Stomach (tissue), 9 donors: ENCODE results near the gene AGPAT2. TPM values are rescaled to one million over a fixed set of nuclear protein-coding genes. Genes with fewer than 3 reads are reported as not detected.

ENCODE experiments used
- DNase-seq, 2 donors: peaks; one replicate each; pipeline versions ENCODE4 v3.0.0 to v3.0.0-alpha.2; 2013 to 2019
- H3K27ac ChIP-seq, 5 donors: fragments of 200-600 bp in 4 of 5; sonication (generic) in 4 of 5; one replicate each; pipeline ENCODE4 v1.5.1; 2013 to 2019; ENCODE audit warnings: mild to moderate bottlenecking in 1 of 5, moderate library complexity in 1 of 5
- H3K27me3 ChIP-seq, 3 donors: fragments of 200-600 bp; sonication (generic); one replicate each; pipeline ENCODE4 v1.5.1; 2017 to 2019; ENCODE audit warnings: mixed run types in 1 of 3
- H3K36me3 ChIP-seq, 4 donors: fragments of 200-600 bp; sonication (generic); 1 replicate in 3 of 4; 2 replicates in 1 of 4; pipeline ENCODE4 v1.5.1; 2016 to 2019
- H3K4me1 ChIP-seq, 4 donors: fragments of 200-600 bp; sonication (generic); one replicate each; pipeline ENCODE4 v1.5.1; 2016 to 2019
- H3K4me3 ChIP-seq, 4 donors: fragments of 200-600 bp; sonication (generic) in 3 of 4; one replicate each; pipeline ENCODE4 v1.5.1; 2016 to 2019; ENCODE audit warnings: mild to moderate bottlenecking in 1 of 4
- H3K9me3 ChIP-seq, 4 donors: fragments of 200-600 bp; sonication (generic); one replicate each; pipeline ENCODE4 v1.5.1; 2016 to 2019
- EP300 ChIP-seq: sonication (generic); formaldehyde crosslinking; IDR thresholded peaks from one replicate; pipeline ENCODE4 v1.6.1; 2017; ENCODE audit warnings: antibody characterized with exemption
- POLR2A ChIP-seq, 4 donors: fragments of 450-650 bp; IDR thresholded peaks; one replicate each; pipeline ENCODE4 v1.6.1; 2016; ENCODE audit warnings: antibody characterized with exemption in 4 of 4, control low read depth in 2 of 4, mild to moderate bottlenecking in 1 of 4, moderate library complexity in 1 of 4
- POLR2AphosphoS5 ChIP-seq, 3 donors: sonication (generic); formaldehyde crosslinking; IDR thresholded peaks; one replicate each; pipeline ENCODE4 v1.6.1; 2016; ENCODE audit warnings: antibody characterized with exemption in 3 of 3
- WGBS, 5 donors: extraction: QIAGEN DNeasy Blood & Tissue Kit in 3 of 5; methylation state at CpG; one replicate each; pipeline versions ENCODE4 v1.1.5 to v1.1.7; 2013 to 2018; 5-methylcytosine and 5-hydroxymethylcytosine counted together
- intact Hi-C: fragments of 100-400 bp; cut with DNase I; formaldehyde crosslinking; loops from one replicate; pipeline ENCODE4 v1.15.1; 2023; ENCODE audit warnings: low total_unique reads
- polyA plus RNA-seq, 3 donors: library from polyadenylated mRNA; stranded (reverse); fragments of 200-250 nt; gene quantifications; one replicate each; pipeline ENCODE4 v1.2.3, GENCODE V29; 2013
- total RNA-seq, 5 donors: library from RNA; depleted of rRNA; stranded (reverse); fragments of >200 nt; gene quantifications; one replicate each; pipeline versions ENCODE4 v1.1.0 to v1.2.3, GENCODE V29; 2014 to 2016
- TF ChIP-seq, protein P1 (sequence below), 7 experiments: fragments of 450-650 bp in 4 of 7; fragments of 200-600 bp in 3 of 7; sonication (generic) in 3 of 7; IDR thresholded peaks; one replicate each; pipeline ENCODE4 v1.5.1; 2016 to 2019; ENCODE audit warnings: antibody characterized with exemption in 7 of 7, control low read depth in 2 of 7, mild to moderate bottlenecking in 1 of 7
- donor health status: healthy with polysubstance abuse.
- donor health status: Bipolar disorder and iron deficiency.
- donor health status: healthy.

Gene AGPAT2
- total and polyA plus RNA-seq, 8 donors = 32.7 to 135 (median 72.0) TPM

DNA sequence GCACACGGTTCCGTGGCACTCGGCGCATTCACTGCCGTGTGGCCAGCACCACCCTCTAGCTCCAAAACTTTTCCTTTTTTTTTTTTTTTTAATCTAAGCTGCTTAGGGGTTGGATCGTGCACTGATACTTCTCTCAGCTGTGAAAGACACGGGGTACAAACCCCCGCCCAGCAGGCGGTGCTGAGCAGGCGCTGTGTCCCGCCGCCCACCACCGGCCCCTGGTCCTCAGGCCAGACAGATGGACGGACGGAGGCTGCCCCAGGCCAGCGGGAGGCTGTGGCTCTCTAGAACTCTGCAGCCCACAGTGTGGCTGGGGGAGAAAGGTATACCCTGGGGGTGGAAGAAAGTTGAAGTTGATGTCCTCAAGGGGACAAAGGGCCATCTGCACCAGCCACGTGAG, 6.2 kb downstream of the AGPAT2 start:
- H3K9me3 ChIP-seq = no peaks in the 10 kb centered on the region
- peaks cover 7 to 56% (median 27%) of the 10 kb centered on the region in 4 donors for H3K4me1 ChIP-seq
- TF ChIP-seq POLR2AphosphoS5 (IDR thresholded peaks at IDR 0.05) (no peak), POLR2A (IDR thresholded peaks at IDR 0.05) (no peak), EP300 (no peak)
- TF ChIP-seq, protein P1, sequence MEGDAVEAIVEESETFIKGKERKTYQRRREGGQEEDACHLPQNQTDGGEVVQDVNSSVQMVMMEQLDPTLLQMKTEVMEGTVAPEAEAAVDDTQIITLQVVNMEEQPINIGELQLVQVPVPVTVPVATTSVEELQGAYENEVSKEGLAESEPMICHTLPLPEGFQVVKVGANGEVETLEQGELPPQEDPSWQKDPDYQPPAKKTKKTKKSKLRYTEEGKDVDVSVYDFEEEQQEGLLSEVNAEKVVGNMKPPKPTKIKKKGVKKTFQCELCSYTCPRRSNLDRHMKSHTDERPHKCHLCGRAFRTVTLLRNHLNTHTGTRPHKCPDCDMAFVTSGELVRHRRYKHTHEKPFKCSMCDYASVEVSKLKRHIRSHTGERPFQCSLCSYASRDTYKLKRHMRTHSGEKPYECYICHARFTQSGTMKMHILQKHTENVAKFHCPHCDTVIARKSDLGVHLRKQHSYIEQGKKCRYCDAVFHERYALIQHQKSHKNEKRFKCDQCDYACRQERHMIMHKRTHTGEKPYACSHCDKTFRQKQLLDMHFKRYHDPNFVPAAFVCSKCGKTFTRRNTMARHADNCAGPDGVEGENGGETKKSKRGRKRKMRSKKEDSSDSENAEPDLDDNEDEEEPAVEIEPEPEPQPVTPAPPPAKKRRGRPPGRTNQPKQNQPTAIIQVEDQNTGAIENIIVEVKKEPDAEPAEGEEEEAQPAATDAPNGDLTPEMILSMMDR (IDR thresholded peaks at IDR 0.05) = no peak
- intact Hi-C loops = no loop called here
- peaks cover 10 to 28% (median 23%) of the 10 kb centered on the region in 4 donors for H3K36me3 ChIP-seq
- DNase-seq = no peak
- H3K27me3 ChIP-seq = no peaks in the 10 kb centered on the region
- 92 to 95% (median 94%) methylated on average over 17 of the region's 17 CpGs for WGBS, 5 donors
- no peak overlapping the region for H3K27ac ChIP-seq
- no peak overlapping the region for H3K4me3 ChIP-seq

DNA sequence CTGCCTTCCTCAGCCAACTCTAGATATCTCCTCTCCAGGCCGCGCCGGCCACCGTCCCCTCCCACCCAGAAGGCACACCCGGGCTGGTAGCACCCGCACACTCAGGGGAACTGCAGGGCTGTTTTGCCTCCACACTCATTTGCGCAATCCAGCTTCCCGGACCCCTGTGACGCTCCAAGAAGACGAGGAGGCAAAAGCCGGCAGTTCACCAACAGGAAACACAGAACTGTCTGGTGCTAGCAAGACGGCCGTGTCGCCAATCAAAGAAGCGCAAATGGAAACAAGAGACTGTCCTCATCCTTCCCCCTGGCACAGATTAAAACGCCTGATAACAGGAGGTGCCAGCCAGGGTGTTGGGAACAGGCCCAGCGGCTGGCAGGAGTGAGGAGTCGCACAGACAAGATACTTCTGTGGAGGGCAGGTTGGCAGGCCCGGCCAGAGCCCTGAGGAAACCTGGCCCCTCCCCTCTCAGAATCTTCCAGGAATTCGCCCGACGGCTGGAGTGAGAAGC, 7.8 kb downstream of the AGPAT2 start:
- WGBS, 5 donors = 61 to 74% (median 70%) methylated on average over 22 of the region's 22 CpGs
- Histone ChIP-seq H3K9me3 (no peaks in the 10 kb centered on the region), H3K4me1 (peaks cover 0 to 53% (median 22%) of the 10 kb centered on the region in 4 donors), H3K36me3 (peaks cover 16 to 40% (median 35%) of the 10 kb centered on the region in 4 donors), H3K27ac (peak overlapping the region in 1 of 5 donors; percentile 20), H3K27me3 (no peaks in the 10 kb centered on the region), H3K4me3 (no peak overlapping the region)
- TF ChIP-seq, protein P1 (IDR thresholded peaks at IDR 0.05) = no peak
- TF ChIP-seq POLR2AphosphoS5 (IDR thresholded peaks at IDR 0.05) = no peak
- TF ChIP-seq EP300 = no peak
- TF ChIP-seq POLR2A (IDR thresholded peaks at IDR 0.05) = no peak
- no peak for DNase-seq
- intact Hi-C loops = no loop called here

DNA sequence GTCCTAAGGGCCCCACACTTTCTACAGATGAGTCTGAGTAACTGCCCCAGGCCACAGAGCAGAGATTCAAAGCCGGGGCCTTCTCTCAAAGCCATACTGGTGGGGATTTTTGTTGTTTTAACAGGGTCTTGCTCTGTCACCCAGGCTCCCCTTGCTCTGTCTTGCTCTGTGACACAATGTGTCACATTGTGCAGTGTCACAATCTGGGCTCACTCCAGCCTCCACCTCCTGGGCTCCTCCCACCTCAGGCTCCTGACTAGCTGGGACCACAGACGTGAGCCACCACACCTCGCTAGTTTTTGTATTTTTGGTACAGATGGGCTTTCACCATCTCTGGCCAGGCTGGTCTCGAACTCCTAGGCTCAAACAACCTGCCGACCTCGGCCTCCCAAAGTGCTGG, 8.6 kb downstream of the AGPAT2 start:
- WGBS, 5 donors = 81 to 91% (median 85%) methylated on average over 5 to 6 of the region's 6 CpGs
- no peak overlapping the region for H3K27ac ChIP-seq

DNA sequence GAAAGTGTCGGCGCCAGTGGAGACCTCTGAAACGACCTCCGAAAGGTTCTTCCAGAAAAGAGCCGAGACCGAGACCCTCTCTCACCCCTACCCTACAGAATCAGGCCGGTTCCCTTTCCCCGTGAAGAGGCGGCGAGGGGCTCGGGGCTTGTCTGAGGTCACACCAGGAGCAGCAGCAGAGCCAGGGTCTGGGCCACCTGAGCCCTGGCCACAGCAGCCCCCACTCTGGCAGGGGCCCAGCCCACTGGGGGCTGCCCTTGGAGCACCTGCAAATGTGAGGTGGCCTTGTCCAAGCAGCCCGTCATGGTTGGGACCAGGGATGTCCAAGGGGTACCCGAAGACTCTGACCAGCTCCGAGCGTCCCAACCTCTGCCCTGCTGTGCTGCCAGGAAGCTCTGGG, 9.2 kb downstream of the AGPAT2 start:
- DNase-seq = no peak
- TF ChIP-seq, protein P1 (IDR thresholded peaks at IDR 0.05) = no peak
- no peak for TF ChIP-seq EP300
- no peak for TF ChIP-seq POLR2AphosphoS5 (IDR thresholded peaks at IDR 0.05)
- no peak for TF ChIP-seq POLR2A (IDR thresholded peaks at IDR 0.05)
- Histone ChIP-seq H3K27ac (no peak overlapping the region), H3K27me3 (no peaks in the 10 kb centered on the region), H3K4me1 (peaks cover 0 to 45% (median 14%) of the 10 kb centered on the region in 4 donors), H3K9me3 (no peaks in the 10 kb centered on the region), H3K4me3 (no peak overlapping the region), H3K36me3 (peaks cover 23 to 45% (median 42%) of the 10 kb centered on the region in 4 donors)
- WGBS, 5 donors = 92 to 97% (median 95%) methylated on average over 12 to 15 of the region's 15 CpGs
- intact Hi-C loops = no loop called here

More for the DNA sequence above, 8.6 kb downstream of the AGPAT2 start:
- Histone ChIP-seq H3K4me3 (no peak overlapping the region), H3K27me3 (no peaks in the 10 kb centered on the region), H3K36me3 (peaks cover 23 to 45% (median 40%) of the 10 kb centered on the region in 4 donors), H3K4me1 (peaks cover 0 to 46% (median 15%) of the 10 kb centered on the region in 4 donors), H3K9me3 (no peaks in the 10 kb centered on the region)
- DNase-seq = no peak
- TF ChIP-seq, protein P1 (IDR thresholded peaks at IDR 0.05) = no peak
- TF ChIP-seq POLR2A (IDR thresholded peaks at IDR 0.05) = no peak
- TF ChIP-seq EP300 = no peak
- TF ChIP-seq POLR2AphosphoS5 (IDR thresholded peaks at IDR 0.05) = no peak
- intact Hi-C loops = no loop called here
